HG03159 (cell line): ENCODE data around the gene YPEL2.
"Not testable (repeated sequence)": the region's sequence is repeated elsewhere in the genome, so short reads cannot be mapped to it uniquely, and the experiment has no call there.

ENCODE experiments used
- ATAC-seq: cut with Tn5 transposase; IDR thresholded peaks from one replicate; pipeline ENCODE4 v1.9.1; 2021; ENCODE audit warnings: mild to moderate bottlenecking, moderate library complexity; ENCODE audit not compliant: unreplicated experiment

YPEL2 gene

GRCh38 chr17:59375857-59376256, 44.4 kb downstream of the YPEL2 start:
- ATAC-seq, result peak; percentile 66

DNA sequence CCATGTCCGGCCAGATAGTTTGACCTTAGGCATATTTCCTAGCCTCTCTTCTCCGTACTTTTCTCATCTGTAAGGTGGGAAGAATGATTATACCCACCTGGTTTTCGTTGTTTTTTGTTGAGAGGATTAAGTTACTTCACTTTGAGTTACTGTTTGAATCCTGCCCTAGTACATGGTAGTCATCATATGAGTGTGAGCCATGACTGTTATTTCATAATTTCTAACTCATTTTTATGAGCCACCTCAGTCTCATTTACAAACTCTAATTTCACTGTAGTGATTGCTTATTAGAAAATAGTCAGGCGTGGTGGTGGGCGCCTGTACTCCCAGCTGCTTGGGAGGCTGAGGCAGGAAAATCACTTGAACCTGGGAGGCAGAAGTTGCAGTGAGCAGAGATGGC, 45.1 kb downstream of the YPEL2 start:
- no peak for ATAC-seq

- no peak for ATAC-seq
These were observed 46.0 kb downstream of the YPEL2 start for GRCh38 chr17:59377410-59377809.

DNA sequence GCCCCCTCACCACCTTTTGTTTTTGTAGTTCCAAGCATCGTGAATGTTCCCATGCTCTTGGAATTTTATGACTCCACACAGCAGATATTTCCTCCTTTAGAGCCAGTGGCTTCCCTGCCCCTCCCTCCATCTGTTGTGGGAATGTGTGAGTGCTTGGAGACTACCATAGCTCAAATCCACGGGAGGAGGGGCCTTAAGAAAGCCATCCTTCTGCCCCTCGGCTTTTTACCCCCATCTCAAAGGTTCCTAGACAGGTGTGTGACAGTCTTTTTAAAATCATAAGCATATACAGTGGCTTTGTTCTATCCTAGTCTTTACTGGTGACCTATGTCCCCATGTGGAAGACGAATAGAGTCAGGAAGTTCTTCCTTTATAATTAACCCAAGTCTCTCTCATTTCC, 47.2 kb downstream of the YPEL2 start:
- ATAC-seq, result no peak

DNA sequence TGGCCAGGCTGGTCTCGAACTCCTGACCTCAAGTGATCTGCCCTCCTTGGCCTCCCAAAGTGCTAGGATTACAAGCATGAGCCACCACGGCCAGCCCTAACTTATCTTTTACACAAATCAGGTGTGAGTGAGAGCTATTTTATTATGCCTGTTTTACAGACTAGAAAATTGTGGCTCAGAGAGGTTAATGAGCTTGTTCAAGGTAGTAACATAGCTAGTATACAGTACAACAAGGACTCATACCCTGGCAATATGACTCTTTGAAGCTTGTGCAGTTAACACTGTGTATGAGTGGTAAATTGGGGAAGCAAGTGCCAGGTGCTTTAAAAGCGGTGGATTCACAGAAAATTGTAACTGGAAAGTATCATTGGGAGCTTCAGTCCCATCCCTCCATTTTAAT, 49.0 kb downstream of the YPEL2 start:
- ATAC-seq, result no peak

DNA sequence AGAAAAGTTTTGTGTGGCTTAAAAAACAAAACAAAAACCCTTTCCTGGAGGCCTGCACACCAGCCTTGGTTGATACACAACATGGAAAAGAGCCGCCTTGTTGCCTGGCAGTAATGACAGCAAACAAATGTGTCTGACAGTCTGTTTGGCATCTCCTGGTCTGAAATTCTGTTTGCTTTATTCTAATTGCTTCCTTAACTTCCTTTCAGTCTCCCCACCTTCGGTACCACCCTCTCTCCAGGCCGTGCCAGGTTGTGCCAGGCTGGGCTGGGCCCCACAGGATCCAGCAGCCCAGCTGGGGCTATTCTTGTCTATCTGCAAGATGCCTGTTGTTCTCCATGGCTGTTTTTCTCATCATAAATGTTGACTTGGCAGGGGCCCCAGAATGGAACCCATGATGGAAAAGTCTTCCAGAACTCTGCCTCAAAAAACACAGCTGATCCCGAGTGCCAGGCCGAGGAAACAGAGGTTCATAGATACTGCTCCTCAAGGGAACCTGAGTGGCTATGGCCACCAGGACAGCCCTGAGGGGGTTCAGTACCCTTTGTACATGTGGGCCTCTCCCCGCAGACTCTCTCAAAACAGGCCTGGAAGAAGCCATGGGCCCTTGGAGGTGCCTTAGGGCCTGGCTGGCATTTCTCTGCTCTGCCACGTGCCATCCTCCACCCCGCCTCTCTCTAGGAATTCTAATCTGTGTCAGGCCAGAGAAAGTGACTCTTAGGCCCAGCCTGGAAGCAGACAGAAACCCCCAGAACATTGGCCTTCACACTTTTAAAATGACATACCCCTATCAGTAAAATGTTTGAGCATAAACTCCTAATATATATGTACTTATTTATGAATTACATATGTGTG, 50.5 kb downstream of the YPEL2 start:
- ATAC-seq, result no peak

DNA sequence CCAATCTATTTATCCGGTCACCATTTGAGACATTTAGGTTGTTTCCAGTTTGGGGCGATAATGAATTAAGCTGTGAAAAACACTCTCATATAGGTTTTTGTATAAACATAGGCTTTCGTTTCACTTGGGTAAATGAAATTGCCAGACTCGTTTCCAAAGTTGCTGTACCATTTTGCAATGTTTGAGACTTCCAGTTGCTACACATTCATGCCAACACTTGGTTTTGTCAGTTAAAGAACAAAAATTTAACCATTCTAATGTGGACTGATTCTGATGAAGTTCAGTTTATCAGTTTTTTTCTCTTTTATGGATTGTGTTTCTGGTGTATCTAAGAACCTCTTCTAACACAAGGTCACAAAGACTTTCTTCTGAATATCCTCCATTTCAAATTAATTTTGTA, 52.4 kb downstream of the YPEL2 start:
- ATAC-seq, result no peak

DNA sequence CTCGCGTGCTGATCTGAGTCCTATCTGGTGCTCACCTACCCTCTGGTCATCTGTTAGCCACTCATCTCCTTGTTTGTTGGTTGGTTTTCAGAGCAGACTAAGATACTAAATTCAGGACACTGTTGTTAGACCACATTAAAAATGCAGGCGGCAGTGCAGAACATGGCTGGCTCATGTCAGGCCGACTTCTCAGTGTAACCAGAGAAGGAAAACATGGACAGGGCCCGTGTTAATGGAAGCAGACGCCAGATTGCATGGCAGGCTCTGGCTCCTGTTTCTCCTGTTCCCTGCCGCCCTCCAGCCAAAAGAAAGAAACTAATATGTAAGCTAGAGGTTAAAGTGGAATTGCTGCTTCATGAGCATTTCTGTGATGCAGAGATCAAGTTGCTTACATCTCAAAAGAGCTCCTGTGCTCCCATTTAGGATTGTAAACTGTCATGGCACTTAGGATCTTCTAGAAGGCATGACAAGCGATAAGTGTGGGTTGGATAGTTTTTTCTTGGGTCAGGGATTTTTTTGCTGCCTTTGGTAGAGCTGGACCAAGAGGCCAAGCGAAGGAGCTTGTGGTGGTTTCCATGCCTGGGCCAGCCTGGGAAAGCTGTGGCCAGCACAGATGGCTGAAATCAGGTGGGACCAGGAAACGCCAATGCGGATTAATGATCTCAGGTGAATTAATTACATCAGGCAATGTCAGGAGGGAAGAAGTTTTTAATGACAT, 56.1 kb downstream of the YPEL2 start:
- no peak for ATAC-seq

GRCh38 chr17:59388069-59388556, 56.7 kb downstream of the YPEL2 start:
- ATAC-seq, result no peak

GRCh38 chr17:59389066-59389465, 57.6 kb downstream of the YPEL2 start:
- no peak for ATAC-seq

DNA sequence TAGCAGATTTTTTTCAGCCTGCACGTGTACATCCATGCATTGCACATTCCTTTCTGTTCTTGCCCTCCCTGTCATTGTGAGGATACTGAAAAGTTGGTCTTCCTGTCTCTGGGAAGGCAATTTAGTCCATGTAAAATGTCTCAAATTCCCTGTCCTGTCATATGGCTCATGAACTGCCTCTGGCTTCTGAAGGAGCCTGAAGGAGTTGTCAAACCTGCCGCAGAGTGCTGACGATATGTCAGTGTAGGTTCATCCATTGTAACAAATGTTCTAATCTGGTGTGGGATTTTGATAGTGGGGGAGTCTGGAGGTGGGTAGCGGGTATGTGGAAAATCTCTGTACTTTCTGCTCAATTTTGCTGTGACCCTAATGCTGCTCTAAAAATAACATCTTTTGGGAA, 59.6 kb downstream of the YPEL2 start:
- ATAC-seq, result no peak

GRCh38 chr17:59392973-59393679, 61.7 kb downstream of the YPEL2 start:
- no peak for ATAC-seq

GRCh38 chr17:59393742-59394410, 62.4 kb downstream of the YPEL2 start:
- ATAC-seq, result not testable (repeated sequence)

DNA sequence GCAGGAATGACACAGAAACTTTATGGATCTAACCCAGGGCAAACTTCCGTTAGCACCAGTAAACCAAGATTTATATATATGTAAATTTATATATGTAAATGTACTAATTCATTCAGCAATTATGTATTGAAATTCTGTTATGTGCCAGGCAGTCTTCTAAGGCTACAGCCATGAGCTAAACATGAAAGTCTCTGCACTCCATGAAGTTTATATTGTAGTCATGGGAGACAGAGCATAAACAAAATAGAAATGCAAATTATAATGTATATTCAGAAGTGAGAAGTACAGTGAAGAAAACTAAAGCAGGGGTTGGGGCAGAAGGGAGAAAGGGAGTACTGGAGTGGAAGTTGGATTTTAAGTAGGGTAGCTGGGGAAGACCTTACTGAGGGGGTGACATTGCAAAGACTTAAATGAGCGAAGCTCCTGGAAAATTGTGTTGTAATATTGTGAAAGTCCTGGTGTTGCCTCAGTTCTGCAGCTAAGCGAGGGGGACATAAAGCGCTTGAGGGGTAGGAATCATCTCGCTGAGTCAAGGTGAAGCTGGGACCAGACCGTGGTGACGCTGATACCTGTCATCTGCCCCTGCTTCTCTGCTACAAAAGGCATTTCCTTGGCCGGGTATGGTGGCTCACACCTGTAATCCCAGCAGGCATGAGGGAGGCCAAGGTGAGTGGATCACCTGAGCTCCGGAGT, 64.8 kb downstream of the YPEL2 start:
- ATAC-seq, result no peak

GRCh38 chr17:59397316-59398073, 66.0 kb downstream of the YPEL2 start:
- ATAC-seq, result no peak

- ATAC-seq, result no peak
These were observed 68.5 kb downstream of the YPEL2 start for GRCh38 chr17:59399914-59400313.

- ATAC-seq, result no peak
These were observed 69.4 kb downstream of the YPEL2 start for GRCh38 chr17:59400858-59401257.

GRCh38 chr17:59401274-59401673, 69.8 kb downstream of the YPEL2 start:
- no peak for ATAC-seq

- ATAC-seq, result no peak
These were observed 70.3 kb downstream of the YPEL2 start for GRCh38 chr17:59401725-59402124.

DNA sequence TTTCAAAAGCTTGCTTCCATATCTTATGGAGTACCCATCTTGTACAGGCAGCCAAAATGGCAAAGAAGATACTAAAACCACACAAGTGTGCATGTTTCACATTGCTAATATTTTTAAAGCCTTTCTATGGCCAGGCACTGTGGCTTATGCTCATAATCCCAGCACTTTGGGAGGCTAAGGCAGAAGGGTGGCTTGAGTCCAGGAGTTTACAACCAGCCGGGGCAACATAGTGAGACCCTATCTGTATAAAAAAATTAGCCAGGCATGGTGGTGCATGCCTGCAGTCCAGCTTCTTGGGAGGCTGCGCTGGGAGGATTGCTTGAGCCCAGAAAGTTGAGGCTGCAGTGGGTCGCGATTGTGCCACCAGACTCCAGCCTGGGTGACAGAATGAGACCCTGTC, 71.3 kb downstream of the YPEL2 start:
- ATAC-seq, result no peak
